ENCODE results near the gene MLYCD.
"Not testable (repeated sequence)": the region's sequence is repeated elsewhere in the genome, so short reads cannot be mapped to it uniquely, and the experiment has no call there.

MLYCD gene

DNA sequence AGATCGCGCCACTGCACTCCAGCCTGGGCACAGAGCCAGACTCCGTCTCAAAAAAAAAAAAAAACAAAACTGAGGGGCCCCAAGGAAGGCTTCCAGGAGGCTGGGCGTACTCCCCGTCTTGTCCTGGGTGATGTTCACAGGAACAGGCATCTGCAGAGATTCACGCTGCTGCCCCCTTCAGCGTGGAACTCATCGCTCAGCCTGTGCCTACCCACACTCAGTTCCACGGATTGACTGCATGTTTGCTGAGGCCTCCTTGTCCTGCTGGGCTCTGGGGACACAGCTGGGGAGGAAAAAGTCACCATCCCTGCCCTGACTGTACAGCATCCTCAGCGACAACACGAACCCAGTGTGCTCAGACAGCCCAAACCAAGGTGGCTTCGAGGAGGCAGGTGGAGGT lies 41.2 kb downstream of the MLYCD start:
- TF ChIP-seq, protein P1, sequence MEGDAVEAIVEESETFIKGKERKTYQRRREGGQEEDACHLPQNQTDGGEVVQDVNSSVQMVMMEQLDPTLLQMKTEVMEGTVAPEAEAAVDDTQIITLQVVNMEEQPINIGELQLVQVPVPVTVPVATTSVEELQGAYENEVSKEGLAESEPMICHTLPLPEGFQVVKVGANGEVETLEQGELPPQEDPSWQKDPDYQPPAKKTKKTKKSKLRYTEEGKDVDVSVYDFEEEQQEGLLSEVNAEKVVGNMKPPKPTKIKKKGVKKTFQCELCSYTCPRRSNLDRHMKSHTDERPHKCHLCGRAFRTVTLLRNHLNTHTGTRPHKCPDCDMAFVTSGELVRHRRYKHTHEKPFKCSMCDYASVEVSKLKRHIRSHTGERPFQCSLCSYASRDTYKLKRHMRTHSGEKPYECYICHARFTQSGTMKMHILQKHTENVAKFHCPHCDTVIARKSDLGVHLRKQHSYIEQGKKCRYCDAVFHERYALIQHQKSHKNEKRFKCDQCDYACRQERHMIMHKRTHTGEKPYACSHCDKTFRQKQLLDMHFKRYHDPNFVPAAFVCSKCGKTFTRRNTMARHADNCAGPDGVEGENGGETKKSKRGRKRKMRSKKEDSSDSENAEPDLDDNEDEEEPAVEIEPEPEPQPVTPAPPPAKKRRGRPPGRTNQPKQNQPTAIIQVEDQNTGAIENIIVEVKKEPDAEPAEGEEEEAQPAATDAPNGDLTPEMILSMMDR (IDR thresholded peaks at IDR 0.05; ENCODE audit: insufficient read depth, low read depth, low read length, missing control alignments), result no peak
- H3K4me3 ChIP-seq (ENCODE audit: low read depth, low read length), result no peak overlapping the region
- no peak for DNase-seq (ENCODE audit: low read depth)

DNA sequence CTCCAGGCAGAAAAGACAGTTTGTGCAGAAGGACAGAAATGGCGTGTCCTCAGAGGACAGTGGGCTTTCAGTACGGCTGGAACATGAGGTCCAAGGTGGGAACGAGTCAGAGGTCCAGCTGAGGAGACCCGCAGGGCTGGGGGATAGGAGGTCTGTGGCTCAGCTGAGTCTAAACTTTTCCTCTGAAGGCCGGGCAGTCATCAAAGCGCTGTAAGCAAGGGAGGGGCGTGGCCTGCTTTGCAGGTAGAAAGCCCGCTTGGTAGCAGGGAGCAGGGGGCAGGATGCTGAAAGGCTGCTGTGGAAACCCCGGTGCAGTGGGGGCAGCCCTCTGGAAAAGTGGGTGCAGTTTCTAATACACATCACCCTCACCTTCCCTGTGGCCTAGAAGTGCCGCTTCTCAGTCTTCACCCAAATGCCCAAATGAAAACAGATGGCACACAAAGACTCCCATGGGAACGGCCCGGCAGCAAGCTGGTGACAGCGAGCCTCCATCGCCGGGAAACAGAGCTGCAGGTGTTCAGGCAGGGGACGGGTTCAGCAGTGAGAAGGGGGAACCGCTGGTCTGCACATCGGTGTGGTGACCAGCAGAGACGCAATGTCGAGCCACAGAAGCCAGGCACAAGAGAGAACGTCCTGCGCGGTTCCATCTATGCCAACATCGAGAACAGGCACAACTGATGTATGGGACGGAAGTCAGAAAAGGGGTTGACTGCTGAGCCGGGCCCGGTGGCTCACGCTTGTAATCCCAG lies 41.9 kb downstream of the MLYCD start:
- TF ChIP-seq, protein P1 (IDR thresholded peaks at IDR 0.05; ENCODE audit: insufficient read depth, low read depth, low read length, missing control alignments), result no peak
- DNase-seq (ENCODE audit: low read depth), result no peak

DNA sequence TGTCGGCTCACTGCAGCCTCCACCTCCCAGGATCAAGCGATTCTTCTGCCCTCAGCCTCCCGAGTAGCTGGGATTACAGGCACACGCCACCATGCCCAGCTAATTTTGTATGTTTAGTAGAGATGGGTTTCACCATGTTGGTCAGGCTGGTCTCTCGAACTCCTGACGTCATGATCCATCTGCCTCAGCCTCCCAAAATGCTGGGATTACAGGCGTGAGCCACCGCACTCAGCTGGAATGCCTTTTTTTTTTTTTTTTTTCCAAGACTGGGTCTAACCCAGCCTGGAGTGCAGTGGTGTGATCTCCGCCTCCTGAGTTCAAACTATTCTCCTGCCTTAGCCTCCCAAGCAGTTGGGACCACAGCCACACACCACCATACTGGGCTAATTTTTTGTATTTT lies 42.6 kb downstream of the MLYCD start:
- not testable (repeated sequence) for DNase-seq (ENCODE audit: low read depth); H3K4me3 ChIP-seq (ENCODE audit: low read depth, low read length)

More for the DNA sequence above, 41.9 kb downstream of the MLYCD start:
- no peak overlapping the region for H3K4me3 ChIP-seq (ENCODE audit: low read depth, low read length)

DNA sequence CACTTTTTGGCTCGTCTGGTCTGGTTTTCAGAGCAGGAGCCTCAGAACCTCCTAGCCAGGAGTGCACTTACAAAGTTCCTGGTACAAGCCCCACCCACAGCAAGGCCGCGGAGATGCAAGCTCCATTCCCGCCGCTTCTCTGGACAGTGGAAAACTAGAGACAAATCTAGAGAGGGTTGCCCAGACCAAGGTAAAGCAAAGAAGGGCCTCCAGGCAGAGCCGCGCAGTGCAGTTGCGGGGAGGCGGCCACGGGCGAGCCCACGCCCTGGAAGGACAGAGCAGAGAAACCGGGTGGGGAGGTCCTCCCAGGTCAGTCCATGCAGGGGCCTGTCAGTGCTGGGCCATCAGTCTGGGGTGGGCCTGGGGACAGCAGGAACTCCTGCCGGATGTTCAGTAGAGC lies 43.2 kb downstream of the MLYCD start:
- no peak for DNase-seq (ENCODE audit: low read depth)
- H3K4me3 ChIP-seq (ENCODE audit: low read depth, low read length), result no peak overlapping the region
- TF ChIP-seq, protein P1 (IDR thresholded peaks at IDR 0.05; ENCODE audit: insufficient read depth, low read depth, low read length, missing control alignments), result no peak

DNA sequence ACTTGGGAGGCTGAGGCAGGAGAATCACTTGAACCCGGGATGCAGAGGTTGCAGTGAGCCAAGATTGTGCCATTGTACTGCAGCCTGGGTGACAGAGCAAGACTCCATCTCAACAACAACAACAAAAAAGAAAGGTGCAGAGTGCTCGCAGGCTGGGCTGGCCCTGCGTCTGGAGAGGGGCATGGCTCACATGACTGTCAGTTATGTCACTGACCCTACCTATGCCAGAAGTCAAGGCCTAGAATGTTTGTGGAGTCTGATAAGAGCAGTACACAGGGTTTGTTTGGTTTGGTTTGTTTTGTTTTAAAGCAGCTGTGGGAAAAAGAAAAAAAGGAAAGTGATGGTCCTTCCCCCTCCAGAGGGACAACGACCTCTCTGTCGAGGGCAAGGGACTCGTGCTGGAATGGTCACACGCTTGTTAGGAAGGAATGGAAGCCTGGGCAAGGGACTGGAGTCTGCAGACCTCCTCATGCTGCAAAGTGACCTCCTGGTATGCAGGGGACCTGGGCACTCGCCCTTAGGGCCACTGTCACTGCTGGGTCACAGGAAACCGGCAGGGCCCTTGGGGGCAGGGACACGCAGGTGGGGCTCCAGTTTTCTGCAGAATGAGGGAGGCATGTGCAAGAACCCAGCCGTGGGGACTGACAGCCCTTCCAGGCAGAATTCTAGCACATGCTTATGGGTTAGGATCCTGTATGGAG lies 44.0 kb downstream of the MLYCD start:
- TF ChIP-seq, protein P1 (IDR thresholded peaks at IDR 0.05; ENCODE audit: insufficient read depth, low read depth, low read length, missing control alignments), result no peak
- H3K4me3 ChIP-seq (ENCODE audit: low read depth, low read length), result no peak overlapping the region
- no peak for DNase-seq (ENCODE audit: low read depth)

DNA sequence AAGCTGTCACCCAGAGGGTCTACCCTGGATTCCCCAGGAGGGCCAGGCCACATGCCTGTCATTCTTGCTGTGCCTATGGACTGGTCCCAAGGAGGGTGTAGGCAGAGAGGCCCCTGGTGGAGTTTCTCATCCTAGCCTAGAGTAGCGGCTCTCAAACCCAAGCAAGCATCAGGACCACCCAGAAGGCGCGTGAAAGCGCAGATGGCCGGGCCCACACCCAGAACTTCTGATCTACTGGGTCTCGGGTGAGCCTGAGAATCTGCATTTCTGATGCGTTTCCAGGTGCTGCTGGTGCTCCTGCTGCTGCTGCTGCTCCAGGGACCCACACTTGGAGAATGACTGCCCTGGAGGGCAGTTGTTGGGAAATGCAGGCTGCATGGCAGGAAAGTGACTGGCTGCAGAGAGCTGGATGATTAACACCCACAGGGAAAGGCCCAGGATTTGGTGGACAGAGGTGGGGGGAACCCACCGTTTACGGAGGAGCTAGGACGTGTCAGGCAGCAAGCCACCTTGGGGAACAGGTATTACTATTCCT lies 44.7 kb downstream of the MLYCD start:
- TF ChIP-seq, protein P1 (IDR thresholded peaks at IDR 0.05; ENCODE audit: insufficient read depth, low read depth, low read length, missing control alignments), result no peak
- no peak for DNase-seq (ENCODE audit: low read depth)
- no peak overlapping the region for H3K4me3 ChIP-seq (ENCODE audit: low read depth, low read length)

DNA sequence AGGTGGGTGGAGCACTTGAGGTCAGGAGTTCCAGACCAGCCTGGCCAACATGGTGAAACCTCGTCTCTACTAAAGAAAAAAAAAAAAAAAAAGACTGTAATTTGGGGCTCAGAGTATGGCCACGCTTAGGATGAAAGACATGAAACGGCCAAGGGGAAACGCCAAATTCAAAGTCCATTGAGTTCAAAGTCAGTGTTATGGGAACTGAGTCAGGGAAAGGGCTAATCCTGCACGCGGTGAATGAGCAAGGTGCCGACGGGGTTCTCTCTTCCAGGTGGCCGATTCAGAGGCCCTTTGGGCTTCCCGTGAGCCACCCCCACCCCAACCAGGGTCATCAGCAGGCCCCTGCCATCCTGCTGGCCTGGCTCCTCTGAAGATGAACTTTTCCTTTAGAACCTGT lies 46.7 kb downstream of the MLYCD start:
- TF ChIP-seq, protein P1 (IDR thresholded peaks at IDR 0.05; ENCODE audit: insufficient read depth, low read depth, low read length, missing control alignments), result no peak
- DNase-seq (ENCODE audit: low read depth), result no peak
- H3K4me3 ChIP-seq (ENCODE audit: low read depth, low read length), result no peak overlapping the region

All from GM12865 (cell line).